ENCODE data around the gene PARVG.
"Not testable (repeated sequence)": the region's sequence is repeated elsewhere in the genome, so short reads cannot be mapped to it uniquely, and the experiment has no call there.

PARVG gene

DNA sequence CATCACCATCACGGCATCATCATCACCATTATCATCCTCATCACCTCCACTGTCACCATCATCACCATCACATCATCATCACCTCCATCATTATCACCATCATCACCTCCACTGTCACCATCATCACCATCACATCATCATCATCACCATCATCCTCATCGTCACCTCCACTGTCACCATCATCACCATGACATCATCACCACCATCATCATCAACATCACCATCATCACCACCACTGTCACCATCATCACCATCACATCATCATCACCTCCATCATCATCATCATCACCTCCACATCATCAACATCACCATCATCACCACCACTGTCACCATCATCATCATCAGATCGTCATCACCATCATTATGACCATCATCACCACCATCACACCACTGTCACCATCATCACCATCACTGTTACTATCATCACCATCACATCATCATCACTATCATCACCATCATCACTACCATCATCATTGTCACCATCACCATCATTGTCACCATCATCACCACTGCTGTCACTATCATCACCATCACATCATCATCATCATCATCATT lies 32.8 kb downstream of the PARVG start:
- no peak for DNase-seq (ENCODE audit: low read depth)

DNA sequence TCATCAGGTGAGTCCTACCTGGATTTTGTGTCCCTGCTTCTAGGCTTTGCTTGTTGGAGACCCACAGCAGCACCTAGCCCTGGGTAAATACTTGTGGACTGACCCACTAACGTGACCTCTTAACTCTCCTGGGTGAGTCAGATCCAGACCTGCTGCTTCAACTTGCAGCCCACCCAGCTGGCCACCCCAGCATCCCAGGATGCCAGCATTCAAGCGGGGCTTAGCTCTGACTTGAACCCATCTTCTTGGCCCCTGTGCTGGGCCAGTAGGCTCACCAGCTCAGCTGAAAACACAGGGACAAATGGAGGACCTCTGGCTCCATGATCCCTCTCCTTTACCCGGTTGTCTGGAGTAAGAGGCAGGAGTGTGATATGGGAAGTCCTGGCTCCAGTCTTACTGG lies 33.5 kb downstream of the PARVG start:
- no peak for DNase-seq (ENCODE audit: low read depth)

DNA sequence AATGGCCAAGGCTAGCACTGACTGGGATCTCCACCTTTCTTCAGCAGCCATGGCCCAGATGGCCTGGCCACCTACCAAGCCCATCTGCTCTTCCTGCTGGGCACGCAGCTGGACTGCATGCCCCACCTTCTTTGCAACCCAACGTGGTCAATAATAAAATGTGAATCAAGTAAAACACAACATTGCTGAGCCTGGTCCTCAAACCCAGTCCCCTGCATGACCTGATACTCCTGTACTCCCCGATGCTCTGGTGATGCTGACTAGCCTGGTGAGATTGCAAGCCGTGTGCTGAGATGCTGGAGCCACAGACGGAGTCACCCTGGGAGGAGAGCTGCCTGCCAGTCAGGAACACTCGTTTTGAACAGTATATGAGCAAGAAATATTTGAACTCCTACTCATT lies 34.0 kb downstream of the PARVG start:
- no peak for DNase-seq (ENCODE audit: low read depth)

DNA sequence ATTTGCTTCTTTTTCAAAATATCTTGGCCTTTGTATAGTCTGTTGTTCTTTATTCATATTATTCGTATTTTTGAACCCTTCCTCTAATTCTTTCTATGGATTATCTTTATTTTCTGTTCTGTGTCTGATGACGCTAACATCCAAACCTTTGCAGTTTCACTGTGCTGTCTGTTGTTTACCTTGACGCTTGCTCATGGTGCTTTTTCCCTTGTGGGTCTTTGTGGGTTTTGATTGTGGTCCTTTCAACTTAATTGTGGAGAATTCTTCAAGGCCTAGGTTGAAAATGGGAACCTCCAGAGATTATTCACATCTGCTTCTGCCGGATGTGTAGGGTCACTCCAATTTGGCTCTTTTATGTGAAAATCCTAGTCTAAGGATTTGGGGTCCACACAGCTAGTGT lies 34.6 kb downstream of the PARVG start:
- DNase-seq (ENCODE audit: low read depth): no peak

DNA sequence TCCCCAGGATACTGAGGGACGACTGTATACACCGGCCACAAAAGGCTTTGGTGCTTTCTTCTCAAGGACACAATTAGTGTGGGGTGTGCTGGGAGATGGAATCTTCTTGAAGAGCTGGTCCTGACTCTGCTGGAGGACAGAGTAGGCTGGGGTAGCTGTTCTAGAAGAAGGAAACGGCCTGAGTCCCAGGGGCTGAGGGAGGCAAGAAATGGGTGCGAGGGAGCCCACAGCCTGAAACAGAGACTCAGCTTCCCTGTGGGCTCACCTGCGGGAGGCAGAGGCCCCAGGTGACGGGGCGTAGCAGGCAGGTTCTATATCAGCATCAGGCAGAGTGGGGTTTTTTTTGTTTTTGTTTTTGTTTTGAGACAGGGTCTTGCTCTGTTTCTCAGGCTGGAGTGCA lies 36.6 kb downstream of the PARVG start:
- DNase-seq (ENCODE audit: low read depth): no peak

DNA sequence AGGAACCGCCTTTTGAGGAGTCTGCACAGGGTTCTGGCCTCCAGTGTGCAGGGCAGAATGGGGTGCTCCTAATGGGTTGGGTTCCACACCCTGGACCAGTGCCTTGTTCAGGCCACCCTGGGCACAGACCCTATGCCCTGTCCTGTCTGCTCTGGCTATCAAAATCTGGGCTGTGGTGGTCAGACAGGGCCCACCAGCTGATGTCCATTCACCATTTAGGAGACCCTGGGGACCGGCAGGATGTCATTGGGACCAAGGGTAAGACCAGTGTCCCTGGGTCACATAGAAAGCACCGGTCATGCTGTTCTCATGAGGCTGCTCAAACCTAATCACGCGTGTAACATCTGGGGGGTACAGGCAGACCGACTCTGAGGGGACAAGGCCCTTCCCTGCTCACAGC lies 37.3 kb downstream of the PARVG start:
- no peak for DNase-seq (ENCODE audit: low read depth)

DNA sequence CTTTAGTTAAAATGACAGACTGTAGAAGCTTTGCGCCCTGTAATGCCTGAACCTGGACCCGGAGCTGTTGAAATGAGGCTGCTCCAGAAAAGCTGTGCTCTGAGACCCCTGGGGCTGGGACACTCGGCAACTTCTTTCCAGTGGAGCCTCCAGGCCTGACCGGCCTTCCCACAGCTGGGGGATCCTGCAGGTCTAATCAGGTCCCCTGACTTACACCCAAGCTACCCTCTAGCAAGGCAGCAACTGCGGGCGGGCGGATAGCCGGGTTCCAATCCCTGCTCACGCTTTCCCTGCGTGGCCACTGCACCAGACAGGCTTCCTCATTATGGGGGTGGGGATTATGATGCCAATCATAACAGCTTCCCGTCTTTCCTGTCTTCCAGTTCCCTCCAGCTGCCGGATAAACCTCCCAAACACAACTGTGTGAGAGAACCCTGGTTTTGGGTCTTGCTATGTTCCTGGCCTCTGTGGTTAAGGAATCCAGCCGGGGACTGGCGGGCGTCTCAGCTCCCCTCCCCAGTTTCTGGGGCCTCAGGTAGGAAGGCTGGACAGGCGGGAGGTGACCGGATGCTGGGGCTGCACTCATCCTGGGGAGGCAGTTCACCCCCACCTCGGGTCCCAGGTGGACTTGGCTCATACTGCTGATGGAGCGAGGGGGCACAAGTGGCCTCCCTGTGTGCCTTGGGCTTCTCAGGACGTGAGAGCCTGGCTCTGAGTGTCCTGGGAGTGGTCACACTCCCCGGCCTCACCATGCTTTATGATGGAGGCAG lies 38.6 kb downstream of the PARVG start:
- DNase-seq (ENCODE audit: low read depth): no peak

DNA sequence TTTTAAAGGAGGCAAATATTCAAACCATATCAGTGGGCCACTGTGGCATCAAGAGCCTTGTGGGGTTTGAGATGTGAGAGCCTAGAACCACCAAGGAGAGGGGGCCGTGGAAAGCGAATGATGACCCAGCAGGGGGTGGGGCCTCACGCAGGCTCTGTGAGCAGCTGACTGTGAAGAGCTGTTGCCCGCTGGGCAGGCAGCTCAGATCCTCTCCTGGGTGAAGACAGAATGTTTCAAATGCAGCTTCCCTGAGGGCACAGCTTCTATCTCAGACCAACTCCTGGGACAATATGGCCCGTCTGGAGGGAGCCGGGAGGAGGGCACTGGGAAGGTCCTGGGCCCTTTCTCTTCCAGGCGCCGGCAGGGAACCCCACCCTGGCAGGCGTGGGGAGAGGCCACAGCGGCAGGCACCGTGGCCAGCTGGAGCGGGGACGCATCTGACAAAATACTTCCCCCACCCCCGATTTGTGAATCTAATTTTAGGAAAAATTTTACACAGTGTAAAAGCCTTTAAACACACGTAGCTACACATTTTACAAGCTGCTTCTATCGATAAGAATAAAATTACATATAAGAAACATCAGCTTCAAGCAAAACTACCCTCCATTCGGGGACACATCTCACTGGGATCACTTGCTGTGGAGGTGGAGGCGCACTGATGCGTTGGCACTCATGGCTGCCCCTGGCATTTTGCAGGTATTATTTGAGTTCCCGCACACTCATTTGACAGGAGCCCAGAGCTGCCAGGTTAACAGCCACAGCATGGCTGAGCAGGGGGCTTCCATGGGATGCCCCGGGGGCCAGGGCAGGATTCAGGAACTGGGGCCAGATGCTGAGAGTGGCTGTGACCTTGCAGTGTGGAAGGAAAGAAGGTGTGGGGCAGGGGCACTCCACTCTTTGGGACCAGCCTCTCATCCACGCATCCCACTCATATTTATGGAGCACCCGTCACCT lies 40.3 kb downstream of the PARVG start:
- DNase-seq (ENCODE audit: low read depth): no peak

DNA sequence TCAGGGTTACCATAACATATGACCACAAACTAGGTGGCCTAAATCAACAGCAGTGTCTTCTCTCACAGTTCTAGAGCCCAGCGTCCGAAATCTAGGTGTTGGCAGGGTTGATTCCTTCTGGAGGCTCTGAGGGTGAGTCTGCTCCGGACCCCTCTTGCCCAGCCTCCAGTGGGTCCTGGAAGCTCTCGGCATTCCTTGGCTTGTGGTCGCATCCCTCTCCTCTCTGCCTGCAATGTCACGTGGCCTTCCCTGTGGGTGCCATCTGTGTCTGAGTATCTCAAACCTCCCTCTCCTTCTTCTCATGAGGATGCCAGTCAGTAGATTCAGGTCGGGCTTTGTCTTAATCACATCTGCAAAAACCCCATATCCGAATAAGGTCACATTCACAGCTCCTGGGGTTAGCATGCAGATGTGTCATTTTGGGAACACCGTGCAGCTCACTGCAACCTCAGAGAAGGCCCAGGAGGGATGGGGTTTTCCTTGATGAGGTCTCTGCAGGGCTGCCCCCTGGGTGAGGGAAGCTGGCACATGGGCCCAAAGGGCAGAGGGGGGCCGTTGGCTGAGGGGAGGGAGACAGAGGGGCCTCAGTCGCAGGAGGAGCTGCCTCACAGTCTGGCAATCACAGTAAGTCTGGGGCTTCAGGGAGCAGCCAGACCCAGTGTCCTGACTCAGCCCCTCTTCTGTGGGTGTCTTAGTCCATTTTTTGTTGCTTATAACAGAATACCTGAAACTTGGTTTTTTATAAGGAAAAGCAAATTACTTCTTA lies 41.2 kb downstream of the PARVG start:
- DNase-seq (ENCODE audit: low read depth): no peak

DNA sequence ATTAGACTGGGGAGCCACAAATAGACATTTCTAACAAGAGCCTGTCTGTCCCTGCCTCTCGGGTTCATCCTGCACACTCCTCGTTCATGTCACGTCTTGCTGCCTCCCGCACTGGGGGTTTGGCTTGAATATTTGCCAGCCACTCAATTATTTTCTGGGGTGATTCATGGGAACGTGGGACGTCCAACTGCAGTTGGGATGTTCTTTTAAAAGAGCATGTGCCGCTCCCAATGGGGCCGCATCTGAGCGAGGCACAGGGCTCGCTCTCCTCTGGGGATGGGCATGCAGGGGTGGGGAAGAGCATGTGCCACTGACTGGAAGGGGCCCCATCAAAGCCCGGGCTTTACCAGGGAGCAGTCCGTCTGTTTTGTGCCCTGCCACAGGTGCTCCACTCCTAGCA lies 43.4 kb downstream of the PARVG start:
- DNase-seq (ENCODE audit: low read depth): no peak

DNA sequence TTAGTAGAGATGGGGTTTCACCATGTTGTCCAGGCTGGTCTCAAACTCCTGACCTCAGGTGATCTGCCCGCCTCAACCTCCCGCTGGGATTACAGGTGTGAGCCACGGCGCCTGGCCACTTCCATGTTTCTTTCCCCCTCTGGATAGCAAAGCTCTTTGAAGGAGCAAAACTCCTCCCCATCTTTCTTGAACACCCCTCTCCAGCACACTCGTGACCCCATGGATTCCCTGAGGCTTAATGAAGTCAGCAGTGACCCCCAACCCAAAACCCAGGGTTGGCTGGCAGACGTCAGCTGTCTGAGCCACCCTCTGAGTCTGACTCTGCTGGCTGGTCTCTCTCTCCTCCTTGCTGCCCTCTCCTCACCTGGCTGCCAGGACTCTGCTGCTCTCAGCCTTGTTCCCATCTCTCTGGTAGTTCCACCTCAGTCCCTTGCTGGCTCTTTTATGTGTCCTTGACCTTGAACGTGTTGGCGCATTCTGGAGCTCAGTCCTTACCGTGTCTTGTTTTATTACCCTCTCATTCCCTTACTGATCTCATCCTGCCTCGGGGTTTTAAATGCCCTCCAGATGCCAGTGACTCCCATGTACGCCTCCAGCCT lies 44.5 kb downstream of the PARVG start:
- no peak for DNase-seq (ENCODE audit: low read depth)

DNA sequence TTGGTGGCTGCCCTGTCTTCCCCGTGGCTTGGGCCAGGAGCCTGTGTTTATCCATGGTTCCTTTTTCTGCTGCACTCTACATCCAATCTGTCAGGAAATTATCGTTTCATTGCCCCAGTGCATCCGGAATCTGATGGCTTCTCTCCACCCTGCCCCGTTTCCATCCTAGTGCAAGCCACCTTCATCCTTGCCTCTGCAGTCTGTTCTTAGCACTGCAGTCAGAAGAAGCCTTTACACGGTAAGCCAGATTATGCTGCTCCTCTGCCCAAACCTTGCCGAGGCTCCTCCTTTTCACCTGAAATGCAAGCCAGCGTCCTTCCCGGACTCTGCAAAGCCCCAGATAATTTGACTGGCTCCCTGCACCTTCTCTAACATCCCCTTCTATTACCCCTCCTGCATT lies 45.1 kb downstream of the PARVG start:
- DNase-seq (ENCODE audit: low read depth): no peak

DNA sequence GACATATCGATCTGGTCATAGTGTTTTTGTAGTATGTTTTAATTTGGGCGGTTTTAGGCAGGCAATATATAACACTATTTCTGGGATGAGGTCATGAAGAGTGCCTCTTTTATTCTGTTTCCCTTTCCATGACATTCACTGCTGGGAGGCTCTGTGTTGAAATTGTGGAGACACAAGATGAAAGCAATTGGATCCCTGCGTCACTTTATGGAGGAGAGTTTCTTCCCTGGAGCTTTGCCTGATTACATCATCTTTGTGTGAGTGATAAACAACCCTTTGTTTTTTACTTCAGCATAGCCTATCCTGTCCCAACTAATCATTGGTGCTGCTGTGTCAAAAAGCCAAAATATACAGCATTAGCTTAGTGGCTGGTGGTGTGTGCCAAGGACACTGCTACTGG lies 48.6 kb downstream of the PARVG start:
- DNase-seq (ENCODE audit: low read depth): no peak

DNA sequence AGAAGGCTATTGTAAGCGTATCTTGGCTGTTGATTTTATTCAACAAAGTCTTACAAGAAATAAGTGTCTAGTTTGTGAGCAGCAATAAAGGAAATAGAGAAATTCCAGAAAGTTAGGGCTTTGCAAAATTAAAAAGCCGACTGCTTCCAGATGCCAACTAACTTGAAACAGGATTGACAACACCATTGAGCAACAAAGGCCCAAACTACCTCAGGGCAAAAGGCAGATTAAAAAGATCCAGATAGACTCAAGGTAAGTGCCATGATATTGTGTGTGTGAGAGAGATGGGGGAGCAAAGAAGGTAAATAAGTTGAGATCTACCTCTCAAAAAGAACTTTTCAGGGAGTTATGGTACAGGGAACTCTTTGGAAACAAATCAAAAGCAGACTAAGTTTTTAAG lies 49.1 kb downstream of the PARVG start:
- no peak for DNase-seq (ENCODE audit: low read depth)

DNA sequence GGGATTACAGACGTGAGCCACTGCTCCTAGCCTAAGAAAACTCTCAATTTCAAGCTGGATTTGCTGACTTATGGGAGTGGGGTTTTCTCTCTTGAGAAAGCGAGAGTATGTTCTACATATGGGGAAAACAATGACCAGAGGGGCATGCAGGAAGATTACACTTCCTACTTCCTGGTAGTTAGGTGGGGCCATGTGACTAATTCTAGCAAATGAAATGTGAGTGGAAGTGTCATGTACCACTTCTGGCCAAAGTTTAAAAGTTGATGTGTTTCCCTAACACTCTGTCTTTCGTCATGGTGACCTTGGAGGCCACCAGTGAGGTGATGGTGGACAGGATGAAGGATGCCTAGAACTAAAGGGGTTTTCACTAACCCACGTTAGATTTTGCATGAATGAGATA lies 50.5 kb downstream of the PARVG start:
- DNase-seq (ENCODE audit: low read depth): no peak

DNA sequence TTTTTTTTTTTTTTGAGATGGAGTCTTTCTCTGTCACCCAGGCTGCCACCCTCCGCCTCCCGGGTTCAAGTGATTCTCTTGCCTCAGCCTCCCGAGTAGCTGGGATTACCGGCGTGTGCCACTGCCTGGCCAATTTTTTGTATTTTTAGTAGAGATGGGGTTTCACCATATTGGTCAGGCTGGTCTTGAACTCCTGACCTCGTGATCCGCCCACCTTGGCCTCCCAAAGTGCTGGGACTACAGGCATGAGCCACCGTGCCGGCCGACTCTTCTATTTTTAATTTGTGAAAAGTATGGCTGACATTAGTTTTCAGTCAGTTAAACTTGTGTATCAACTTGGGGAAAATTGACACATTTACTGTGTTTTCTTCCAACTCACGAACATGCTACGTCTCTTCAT lies 53.6 kb downstream of the PARVG start:
- DNase-seq (ENCODE audit: low read depth): not testable (repeated sequence)

DNA sequence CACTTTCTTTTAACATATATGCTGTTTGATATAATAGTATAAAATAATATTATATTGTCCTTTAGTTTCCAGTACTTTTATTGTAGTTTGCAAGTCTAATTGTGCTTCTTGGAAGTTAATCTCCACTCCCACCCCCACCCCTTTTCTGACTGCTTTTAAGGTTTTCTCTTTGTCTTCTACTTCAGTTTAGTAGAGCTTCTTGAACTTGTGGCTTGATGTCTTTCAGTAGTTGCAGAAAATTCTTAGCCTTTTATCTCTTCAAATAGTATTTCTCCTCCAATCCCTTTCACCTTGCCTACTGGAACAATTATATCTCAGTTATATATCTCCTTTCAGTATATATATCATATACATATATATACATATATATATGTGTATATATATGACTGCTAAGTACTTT lies 56.6 kb downstream of the PARVG start:
- DNase-seq (ENCODE audit: low read depth): no peak

DNA sequence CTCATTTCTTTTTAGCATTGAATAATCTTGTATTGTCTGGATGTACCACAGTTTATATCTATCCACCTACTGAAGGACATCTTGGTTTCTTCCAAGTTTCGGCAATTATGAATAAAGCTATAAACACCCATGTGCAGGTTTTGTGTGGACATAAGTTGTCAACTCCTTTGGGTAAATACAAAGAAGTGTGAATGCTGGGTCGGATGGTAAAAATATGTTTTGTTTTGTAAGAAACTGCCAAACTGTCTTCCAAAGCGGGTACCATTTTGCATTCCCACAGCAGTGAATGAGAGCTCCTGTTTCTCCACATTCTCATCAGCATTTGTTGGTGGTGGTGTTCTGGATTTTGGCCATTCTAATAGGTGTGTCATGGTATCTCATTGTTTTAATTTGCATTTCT lies 60.4 kb downstream of the PARVG start:
- DNase-seq (ENCODE audit: low read depth): not testable (repeated sequence)

DNA sequence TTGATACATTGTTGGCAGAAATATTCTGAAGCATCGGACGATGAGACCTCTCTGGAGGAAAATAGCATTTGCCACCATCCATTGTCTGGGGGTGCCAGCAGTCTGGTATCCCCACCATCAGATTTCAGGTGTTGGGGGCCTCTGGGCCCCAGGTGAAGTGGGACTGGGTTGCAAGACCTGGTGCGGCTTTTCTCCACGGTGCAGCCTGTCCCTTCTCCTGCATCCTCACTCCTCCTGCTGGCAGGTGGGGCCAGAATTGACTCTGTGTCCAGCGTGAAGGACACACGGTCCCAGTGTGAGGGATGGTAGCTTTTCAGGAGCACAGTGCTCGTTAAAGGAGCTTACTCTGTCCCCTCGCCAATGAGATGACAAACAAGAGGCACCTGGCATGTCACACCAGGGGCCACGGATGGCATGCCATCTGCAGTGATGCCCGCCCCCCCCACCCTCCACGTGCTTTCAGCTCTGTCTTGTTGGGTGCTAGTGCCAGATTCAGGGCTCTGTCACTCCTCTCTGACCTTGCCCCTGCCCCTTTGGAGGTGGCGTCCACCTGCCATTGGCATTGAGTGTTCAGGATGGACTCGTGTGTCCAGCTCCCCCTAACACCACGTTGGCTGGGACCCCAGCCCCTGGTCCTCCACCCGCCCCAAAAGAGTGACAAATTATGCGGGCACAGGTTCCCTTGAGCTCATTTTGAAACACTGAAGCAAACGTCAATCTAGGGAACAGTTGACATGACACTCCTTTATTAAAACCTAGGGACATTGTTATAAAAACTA lies 62.4 kb downstream of the PARVG start:
- no peak for DNase-seq (ENCODE audit: low read depth)

DNA sequence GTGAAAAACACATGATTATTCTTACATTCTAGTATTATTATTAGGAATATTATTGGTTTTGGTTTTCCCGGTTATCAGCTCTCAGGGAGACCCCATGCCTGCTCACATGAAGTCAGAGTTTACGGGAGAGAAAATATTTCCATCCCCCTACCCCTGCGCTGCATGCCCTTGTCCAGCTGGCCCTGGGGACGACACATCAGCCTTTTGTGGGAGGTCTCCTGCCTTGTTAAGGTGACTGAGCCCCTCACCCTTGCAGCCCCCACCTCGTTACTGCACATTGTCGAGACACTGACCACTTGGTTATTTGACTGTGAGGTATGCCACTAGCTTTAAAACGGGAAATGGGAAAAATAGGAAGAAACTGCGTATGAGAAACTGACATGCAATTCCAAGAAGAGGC lies 63.0 kb downstream of the PARVG start:
- DNase-seq (ENCODE audit: low read depth): no peak

DNA sequence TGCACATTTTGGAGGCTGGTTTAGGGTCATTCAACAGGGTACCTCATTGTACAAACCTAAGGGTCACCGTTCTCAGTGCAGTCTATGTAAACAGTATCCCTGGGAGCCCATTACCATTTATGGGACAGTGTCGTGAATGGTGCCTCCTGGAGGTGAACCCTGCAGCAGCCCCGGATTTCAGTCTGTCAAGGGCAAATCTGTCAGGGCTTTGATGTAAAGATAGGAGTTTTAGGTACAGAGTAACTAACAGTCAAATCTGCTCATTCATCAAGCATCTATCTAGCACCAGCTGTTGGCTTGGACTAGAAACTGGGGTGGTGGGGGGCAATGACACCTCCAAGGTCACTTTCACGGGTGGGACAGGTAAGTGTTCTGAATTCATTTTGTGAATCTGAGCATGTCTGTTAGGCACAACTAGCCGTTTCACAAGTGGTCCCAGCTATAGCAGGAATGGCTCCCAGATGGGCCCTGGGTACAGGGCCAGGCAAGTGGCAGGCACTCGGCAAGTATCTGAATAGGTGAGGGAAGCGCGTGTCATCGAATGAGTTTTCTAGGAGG lies 63.6 kb downstream of the PARVG start:
- DNase-seq (ENCODE audit: low read depth): no peak

Data from T follicular helper cell (primary cell).